Measurements from ENCODE around the gene HSPH1.
"Not testable (repeated sequence)": the region's sequence is repeated elsewhere in the genome, so short reads cannot be mapped to it uniquely, and the experiment has no call there.

GRCh38 chr13:31097911-31098434 is 63.7 kb downstream of the HSPH1 start:
- TF ChIP-seq ZNF565 (CRISPR knock-in tag; conservative IDR thresholded peaks at IDR 0.05; ENCODE audit: low read depth); PATZ1 (CRISPR knock-in tag; IDR thresholded peaks at IDR 0.05; ENCODE audit: borderline replicate concordance); TSHZ2 (CRISPR knock-in tag; IDR thresholded peaks at IDR 0.05); ESRRG (CRISPR knock-in tag; IDR thresholded peaks at IDR 0.05); ZFP3 (CRISPR knock-in tag; IDR thresholded peaks at IDR 0.05); RARB (CRISPR knock-in tag; IDR thresholded peaks at IDR 0.05); OSR1 (CRISPR knock-in tag; IDR thresholded peaks at IDR 0.05); CSDC2 (CRISPR knock-in tag; IDR thresholded peaks at IDR 0.05); SNAI2 (CRISPR knock-in tag; IDR thresholded peaks at IDR 0.05); ZNF70 (CRISPR knock-in tag; IDR thresholded peaks at IDR 0.05); CREB5 (CRISPR knock-in tag; IDR thresholded peaks at IDR 0.05; ENCODE audit: low read depth): not testable (repeated sequence)

All from SK-N-SH treated with all-trans-retinoic acid at 6 μM for 48 hours (cell line).